SK-N-SH treated with all-trans-retinoic acid at 6 μM for 48 hours (cell line): ENCODE results near the gene PARK7.

ENCODE experiments used
- ATAC-seq: fragments of 200-7000 bp; cut with Tn5 transposase; 3 replicates; pipeline ENCODE4 v1.9.1; 2020; ENCODE audit warnings: mild to moderate bottlenecking, moderate library complexity
- ARNTL ChIP-seq: fragments of 450-650 bp; formaldehyde crosslinking; IDR thresholded peaks from 2 replicates; pipeline ENCODE4 v1.5.0; 2020; ENCODE audit warnings: low read depth, mild to moderate bottlenecking, moderate library complexity, borderline replicate concordance
- BACH2 ChIP-seq: fragments of 250-450 bp; sonication (Bioruptor Pico); IDR thresholded peaks from 2 replicates; pipeline ENCODE4 v1.9.0; 2021; ENCODE audit warnings: mild to moderate bottlenecking, borderline replicate concordance
- ESRRG ChIP-seq: fragments of 250-450 bp; sonication (Bioruptor Pico); IDR thresholded peaks from 2 replicates; pipeline ENCODE4 v1.6.1; 2021; ENCODE audit warnings: mild to moderate bottlenecking
- GLIS3 ChIP-seq: fragments of 250-450 bp; sonication (Bioruptor Pico); IDR thresholded peaks from 2 replicates; pipeline ENCODE4 v1.5.0; 2020; ENCODE audit warnings: mild to moderate bottlenecking, moderate library complexity
- ISL1 ChIP-seq: fragments of 250-450 bp; sonication (Bioruptor Pico); IDR thresholded peaks from 2 replicates; pipeline ENCODE4 v2.1.2; 2022; ENCODE audit warnings: mild to moderate bottlenecking, moderate library complexity
- OSR1 ChIP-seq: fragments of 250-450 bp; sonication (Bioruptor Pico); IDR thresholded peaks from 2 replicates; pipeline ENCODE4 v1.8.0; 2022; ENCODE audit warnings: moderate library complexity, mild to moderate bottlenecking, inconsistent platforms
- PPARA ChIP-seq: fragments of 250-450 bp; sonication (Bioruptor Pico); IDR thresholded peaks from 2 replicates; pipeline ENCODE4 v1.5.0; 2020; ENCODE audit warnings: mild to moderate bottlenecking, borderline replicate concordance
- RARB ChIP-seq: fragments of 250-450 bp; sonication (Bioruptor Pico); IDR thresholded peaks from 2 replicates; pipeline ENCODE4 v1.8.0; 2021; ENCODE audit warnings: mild to moderate bottlenecking, moderate library complexity
- TCF4 ChIP-seq: fragments of 250-450 bp; sonication (Bioruptor Pico); IDR thresholded peaks from 2 replicates; pipeline ENCODE4 v1.8.0; 2021; ENCODE audit warnings: mild to moderate bottlenecking, moderate library complexity, borderline replicate concordance
- TOX ChIP-seq: fragments of 250-450 bp; sonication (Bioruptor Pico); IDR thresholded peaks from 2 replicates; pipeline ENCODE4 v1.8.0; 2021; ENCODE audit warnings: mild to moderate bottlenecking, moderate library complexity, borderline replicate concordance
- ZC3H10 ChIP-seq: fragments of 250-450 bp; sonication (Bioruptor Pico); IDR thresholded peaks from 2 replicates; pipeline ENCODE4 v1.5.1; 2021; ENCODE audit warnings: mild to moderate bottlenecking, moderate library complexity
- ZFP3 ChIP-seq: fragments of 250-450 bp; sonication (Bioruptor Pico); IDR thresholded peaks from 2 replicates; pipeline ENCODE4 v1.5.0; 2020; ENCODE audit warnings: mild to moderate bottlenecking, moderate library complexity
- ZFP30 ChIP-seq: fragments of 450-650 bp; formaldehyde crosslinking; IDR thresholded peaks from 2 replicates; pipeline ENCODE4 v1.5.0; 2022; ENCODE audit warnings: mild to moderate bottlenecking, moderate library complexity
- ZNF70 ChIP-seq: fragments of 450-650 bp; formaldehyde crosslinking; IDR thresholded peaks from 2 replicates; pipeline ENCODE4 v1.5.0; 2020; ENCODE audit warnings: mild to moderate bottlenecking, moderate library complexity
- ZNF8 ChIP-seq: fragments of 450-650 bp; formaldehyde crosslinking; IDR thresholded peaks from 2 replicates; pipeline ENCODE4 v1.5.0; 2020; ENCODE audit warnings: mild to moderate bottlenecking, moderate library complexity
- TF ChIP-seq, protein P1 (sequence below): fragments of 250-450 bp; sonication (Bioruptor Pico); IDR thresholded peaks from 2 replicates; pipeline ENCODE4 v1.5.0; 2020; ENCODE audit warnings: mild to moderate bottlenecking, moderate library complexity
- TF ChIP-seq, protein P2 (sequence below): fragments of 250-450 bp; sonication (Bioruptor Pico); IDR thresholded peaks from 2 replicates; pipeline ENCODE4 v1.5.1; 2020; ENCODE audit warnings: low read depth, mild to moderate bottlenecking, moderate library complexity
- TF ChIP-seq, protein P3 (sequence below): fragments of 250-450 bp; sonication (Bioruptor Pico); IDR thresholded peaks from 2 replicates; pipeline ENCODE4 v1.8.0; 2021; ENCODE audit warnings: low read depth, mild to moderate bottlenecking, moderate library complexity, borderline replicate concordance
- TF ChIP-seq, protein P4 (sequence below): fragments of 250-450 bp; sonication (Bioruptor Pico); IDR thresholded peaks from 2 replicates; pipeline ENCODE4 v1.8.0; 2020; ENCODE audit warnings: mild to moderate bottlenecking, moderate library complexity, borderline replicate concordance

PARK7 gene

DNA sequence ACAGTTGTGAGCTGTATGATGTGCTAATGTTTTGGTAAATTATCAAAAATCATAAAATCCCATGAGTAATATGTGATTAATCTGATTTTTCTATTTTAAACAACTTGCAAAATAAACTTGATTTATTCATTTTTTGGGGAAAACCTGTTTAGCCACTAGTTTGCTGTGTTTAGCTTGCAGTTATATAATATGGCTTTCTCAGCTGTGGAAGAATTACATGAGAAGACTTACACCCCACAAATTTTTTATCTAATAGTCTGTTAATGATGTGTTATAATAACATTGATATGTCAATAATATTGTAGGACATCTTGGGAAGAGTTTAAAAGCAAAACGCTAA lies 67.0 kb downstream of the PARK7 start:
- TF ChIP-seq ZFP30 (CRISPR knock-in tag) (no peak), GLIS3 (CRISPR knock-in tag) (no peak), TOX (CRISPR knock-in tag) (no peak), ZFP3 (CRISPR knock-in tag) (no peak), PPARA (CRISPR knock-in tag) (no peak), ZNF8 (CRISPR knock-in tag) (no peak), RARB (no peak), ESRRG (CRISPR knock-in tag) (no peak), BACH2 (CRISPR knock-in tag) (no peak), ARNTL (no peak)
- TF ChIP-seq, protein P1, sequence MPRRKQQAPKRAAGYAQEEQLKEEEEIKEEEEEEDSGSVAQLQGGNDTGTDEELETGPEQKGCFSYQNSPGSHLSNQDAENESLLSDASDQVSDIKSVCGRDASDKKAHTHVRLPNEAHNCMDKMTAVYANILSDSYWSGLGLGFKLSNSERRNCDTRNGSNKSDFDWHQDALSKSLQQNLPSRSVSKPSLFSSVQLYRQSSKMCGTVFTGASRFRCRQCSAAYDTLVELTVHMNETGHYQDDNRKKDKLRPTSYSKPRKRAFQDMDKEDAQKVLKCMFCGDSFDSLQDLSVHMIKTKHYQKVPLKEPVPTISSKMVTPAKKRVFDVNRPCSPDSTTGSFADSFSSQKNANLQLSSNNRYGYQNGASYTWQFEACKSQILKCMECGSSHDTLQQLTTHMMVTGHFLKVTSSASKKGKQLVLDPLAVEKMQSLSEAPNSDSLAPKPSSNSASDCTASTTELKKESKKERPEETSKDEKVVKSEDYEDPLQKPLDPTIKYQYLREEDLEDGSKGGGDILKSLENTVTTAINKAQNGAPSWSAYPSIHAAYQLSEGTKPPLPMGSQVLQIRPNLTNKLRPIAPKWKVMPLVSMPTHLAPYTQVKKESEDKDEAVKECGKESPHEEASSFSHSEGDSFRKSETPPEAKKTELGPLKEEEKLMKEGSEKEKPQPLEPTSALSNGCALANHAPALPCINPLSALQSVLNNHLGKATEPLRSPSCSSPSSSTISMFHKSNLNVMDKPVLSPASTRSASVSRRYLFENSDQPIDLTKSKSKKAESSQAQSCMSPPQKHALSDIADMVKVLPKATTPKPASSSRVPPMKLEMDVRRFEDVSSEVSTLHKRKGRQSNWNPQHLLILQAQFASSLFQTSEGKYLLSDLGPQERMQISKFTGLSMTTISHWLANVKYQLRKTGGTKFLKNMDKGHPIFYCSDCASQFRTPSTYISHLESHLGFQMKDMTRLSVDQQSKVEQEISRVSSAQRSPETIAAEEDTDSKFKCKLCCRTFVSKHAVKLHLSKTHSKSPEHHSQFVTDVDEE (CRISPR knock-in tag) = no peak
- no peak for ATAC-seq

DNA sequence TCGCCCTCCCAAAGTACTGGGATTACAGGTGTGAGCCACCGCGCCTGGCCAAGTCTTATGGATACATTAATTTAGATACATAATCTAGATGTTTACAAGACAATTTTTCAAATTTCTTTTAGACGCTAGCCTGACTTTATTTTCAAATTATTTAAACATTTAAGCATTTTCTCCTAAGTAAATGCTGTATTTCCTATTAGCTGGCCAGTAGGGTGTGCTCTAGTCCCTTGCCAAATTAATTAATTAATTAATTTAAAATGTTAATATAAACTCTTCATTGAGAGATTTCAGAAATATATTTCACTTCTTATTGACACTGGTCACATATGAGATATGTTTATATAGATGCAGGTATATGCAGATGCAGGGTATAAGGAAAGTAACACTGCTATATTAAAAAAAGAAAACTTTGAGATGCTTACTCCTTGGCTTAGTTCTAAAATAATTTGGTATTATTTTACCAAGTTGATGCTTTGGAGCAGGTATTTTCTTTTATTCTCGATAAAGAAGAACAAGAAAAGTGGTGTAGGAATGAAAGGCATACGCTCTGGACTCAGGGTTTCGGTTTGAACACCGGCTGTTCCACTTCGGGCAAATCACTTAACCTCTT lies 69.8 kb downstream of the PARK7 start:
- no peak for ATAC-seq
- TF ChIP-seq GLIS3 (CRISPR knock-in tag) (no peak), ZNF70 (no peak), ISL1 (CRISPR knock-in tag) (no peak), TOX (CRISPR knock-in tag) (no peak), ZNF8 (CRISPR knock-in tag) (no peak)
- TF ChIP-seq, protein P2, sequence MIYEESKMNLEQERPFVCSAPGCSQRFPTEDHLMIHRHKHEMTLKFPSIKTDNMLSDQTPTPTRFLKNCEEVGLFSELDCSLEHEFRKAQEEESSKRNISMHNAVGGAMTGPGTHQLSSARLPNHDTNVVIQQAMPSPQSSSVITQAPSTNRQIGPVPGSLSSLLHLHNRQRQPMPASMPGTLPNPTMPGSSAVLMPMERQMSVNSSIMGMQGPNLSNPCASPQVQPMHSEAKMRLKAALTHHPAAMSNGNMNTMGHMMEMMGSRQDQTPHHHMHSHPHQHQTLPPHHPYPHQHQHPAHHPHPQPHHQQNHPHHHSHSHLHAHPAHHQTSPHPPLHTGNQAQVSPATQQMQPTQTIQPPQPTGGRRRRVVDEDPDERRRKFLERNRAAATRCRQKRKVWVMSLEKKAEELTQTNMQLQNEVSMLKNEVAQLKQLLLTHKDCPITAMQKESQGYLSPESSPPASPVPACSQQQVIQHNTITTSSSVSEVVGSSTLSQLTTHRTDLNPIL = no peak
- TF ChIP-seq, protein P3, sequence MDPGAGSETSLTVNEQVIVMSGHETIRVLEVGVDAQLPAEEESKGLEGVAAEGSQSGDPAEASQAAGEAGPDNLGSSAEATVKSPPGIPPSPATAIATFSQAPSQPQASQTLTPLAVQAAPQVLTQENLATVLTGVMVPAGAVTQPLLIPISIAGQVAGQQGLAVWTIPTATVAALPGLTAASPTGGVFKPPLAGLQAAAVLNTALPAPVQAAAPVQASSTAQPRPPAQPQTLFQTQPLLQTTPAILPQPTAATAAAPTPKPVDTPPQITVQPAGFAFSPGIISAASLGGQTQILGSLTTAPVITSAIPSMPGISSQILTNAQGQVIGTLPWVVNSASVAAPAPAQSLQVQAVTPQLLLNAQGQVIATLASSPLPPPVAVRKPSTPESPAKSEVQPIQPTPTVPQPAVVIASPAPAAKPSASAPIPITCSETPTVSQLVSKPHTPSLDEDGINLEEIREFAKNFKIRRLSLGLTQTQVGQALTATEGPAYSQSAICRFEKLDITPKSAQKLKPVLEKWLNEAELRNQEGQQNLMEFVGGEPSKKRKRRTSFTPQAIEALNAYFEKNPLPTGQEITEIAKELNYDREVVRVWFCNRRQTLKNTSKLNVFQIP (CRISPR knock-in tag) = no peak

DNA sequence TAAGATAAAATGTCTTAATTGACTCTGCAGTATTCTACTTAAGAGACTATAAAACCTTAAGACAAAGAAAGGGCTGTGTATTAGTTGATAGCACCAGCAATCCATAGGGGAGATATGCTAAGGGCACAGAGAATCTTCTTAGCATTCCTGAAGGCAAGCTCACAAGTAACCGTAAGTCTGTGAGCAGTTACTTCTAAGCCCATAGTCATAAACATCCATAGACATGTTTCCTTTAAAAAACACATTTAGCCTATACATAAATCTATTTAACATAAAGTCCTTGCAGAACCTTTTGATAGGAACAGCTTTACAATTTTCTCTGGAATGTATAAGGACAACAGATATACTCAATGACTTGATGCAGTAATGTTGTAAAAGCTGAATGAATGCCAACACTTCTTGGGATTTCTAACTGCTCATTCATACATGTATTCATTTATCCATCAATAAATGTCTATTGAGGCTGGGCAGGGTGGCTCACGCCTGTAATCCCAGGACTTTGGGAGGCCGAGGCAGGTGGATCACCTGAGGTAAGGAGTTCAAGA lies 70.9 kb downstream of the PARK7 start:
- ATAC-seq = no peak
- TF ChIP-seq ZC3H10 (CRISPR knock-in tag) (no peak), TCF4 (no peak), ZFP30 (CRISPR knock-in tag) (no peak), ESRRG (CRISPR knock-in tag) (no peak), RARB (no peak), OSR1 (no peak)
- TF ChIP-seq, protein P4, sequence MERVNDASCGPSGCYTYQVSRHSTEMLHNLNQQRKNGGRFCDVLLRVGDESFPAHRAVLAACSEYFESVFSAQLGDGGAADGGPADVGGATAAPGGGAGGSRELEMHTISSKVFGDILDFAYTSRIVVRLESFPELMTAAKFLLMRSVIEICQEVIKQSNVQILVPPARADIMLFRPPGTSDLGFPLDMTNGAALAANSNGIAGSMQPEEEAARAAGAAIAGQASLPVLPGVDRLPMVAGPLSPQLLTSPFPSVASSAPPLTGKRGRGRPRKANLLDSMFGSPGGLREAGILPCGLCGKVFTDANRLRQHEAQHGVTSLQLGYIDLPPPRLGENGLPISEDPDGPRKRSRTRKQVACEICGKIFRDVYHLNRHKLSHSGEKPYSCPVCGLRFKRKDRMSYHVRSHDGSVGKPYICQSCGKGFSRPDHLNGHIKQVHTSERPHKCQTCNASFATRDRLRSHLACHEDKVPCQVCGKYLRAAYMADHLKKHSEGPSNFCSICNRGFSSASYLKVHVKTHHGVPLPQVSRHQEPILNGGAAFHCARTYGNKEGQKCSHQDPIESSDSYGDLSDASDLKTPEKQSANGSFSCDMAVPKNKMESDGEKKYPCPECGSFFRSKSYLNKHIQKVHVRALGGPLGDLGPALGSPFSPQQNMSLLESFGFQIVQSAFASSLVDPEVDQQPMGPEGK (CRISPR knock-in tag) = no peak

DNA sequence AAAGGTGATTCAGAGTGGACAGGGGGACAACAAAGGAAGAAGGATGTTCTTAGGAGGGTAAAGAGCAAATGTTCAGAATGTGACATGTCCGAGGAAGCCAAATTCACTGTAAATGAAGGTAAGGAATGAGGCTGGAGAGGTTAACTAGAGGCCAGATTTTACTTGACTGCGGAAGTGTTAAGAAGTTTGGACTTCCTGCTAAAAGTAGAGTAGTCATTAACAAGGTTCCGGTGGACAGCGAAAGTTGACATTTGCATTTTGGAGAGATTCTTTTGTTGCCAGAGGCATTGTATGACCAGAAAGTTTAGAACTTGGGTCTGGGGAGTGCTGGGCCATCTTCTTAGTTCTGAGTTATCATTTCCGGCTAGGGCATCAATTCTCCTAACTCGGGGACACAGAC lies 71.8 kb downstream of the PARK7 start:
- TF ChIP-seq ESRRG (CRISPR knock-in tag) = no peak
- TF ChIP-seq RARB = no peak
- ATAC-seq = no peak
